Natural killer cell (primary cell): ENCODE results near the gene TRPC3. TPM values are rescaled to one million over a fixed set of nuclear protein-coding genes. Genes with fewer than 3 reads are reported as not detected.
A peak's percentile ranks its signal among the peaks of the same experiment; 100 is the strongest.

ENCODE experiments used
- ATAC-seq, 3 donors: fragments of 150-1000 bp in 2 of 3; fragments of 200-7000 bp in 1 of 3; cut with Tn5 transposase; 1 replicate in 1 of 3; 2 replicates in 2 of 3; pipeline ENCODE4 v1.10.0; 2021; ENCODE audit warnings: mild to moderate bottlenecking in 2 of 3, moderate library complexity in 2 of 3
- DNase-seq, 2 donors: peaks; one replicate each; pipeline versions ENCODE4 v3.0.0 to v3.0.0-alpha.2; 2013 to 2021; ENCODE audit warnings: mixed read lengths in 1 of 2
- H3K27ac ChIP-seq: one replicate; pipeline ENCODE4 v1.5.1; 2013; ENCODE audit warnings: mild to moderate bottlenecking, low read length
- H3K27me3 ChIP-seq: one replicate; pipeline ENCODE4 v1.6.1; 2013; ENCODE audit warnings: low read length; ENCODE audit not compliant: control insufficient read depth, insufficient read depth
- H3K36me3 ChIP-seq: one replicate; pipeline ENCODE4 v1.6.1; 2013; ENCODE audit warnings: low read length; ENCODE audit not compliant: control insufficient read depth, insufficient read depth
- H3K4me1 ChIP-seq: one replicate; pipeline ENCODE4 v1.6.1; 2013; ENCODE audit warnings: low read length; ENCODE audit not compliant: control insufficient read depth, insufficient read depth
- H3K4me3 ChIP-seq: one replicate; pipeline ENCODE4 v1.5.1; 2013; ENCODE audit warnings: low read length
- H3K9me3 ChIP-seq: one replicate; pipeline ENCODE4 v1.6.1; 2013; ENCODE audit warnings: low read length; ENCODE audit not compliant: control insufficient read depth, insufficient read depth
- H3K27ac Mint-ChIP-seq, 2 donors: one replicate each; pipeline ENCODE4 v1.8.0; 2022; ENCODE audit warnings: mild to moderate bottlenecking in 2 of 2, mixed read lengths in 2 of 2, moderate library complexity in 1 of 2
- H3K27me3 Mint-ChIP-seq, 2 donors: one replicate each; pipeline ENCODE4 v1.8.0; 2022; ENCODE audit warnings: low read depth in 2 of 2, mixed read lengths in 2 of 2
- H3K36me3 Mint-ChIP-seq: one replicate; pipeline ENCODE4 v1.8.0; 2022; ENCODE audit warnings: mixed read lengths
- H3K4me1 Mint-ChIP-seq, 2 donors: one replicate each; pipeline ENCODE4 v1.8.0; 2022; ENCODE audit warnings: mixed read lengths in 2 of 2
- H3K4me3 Mint-ChIP-seq: one replicate; pipeline ENCODE4 v1.8.0; 2022; ENCODE audit warnings: mild to moderate bottlenecking, moderate library complexity, mixed read lengths
- H3K9me3 Mint-ChIP-seq, 2 donors: one replicate each; pipeline ENCODE4 v1.8.0; 2022; ENCODE audit warnings: mixed read lengths in 2 of 2
- WGBS: methylation state at CpG from one replicate; pipeline ENCODE4 v1.1.7; 2013; ENCODE audit warnings: missing lambda C conversion rate; ENCODE audit not compliant: insufficient coverage; 5-methylcytosine and 5-hydroxymethylcytosine counted together
- intact Hi-C: fragments of 100-400 bp; cut with micrococcal nuclease; formaldehyde crosslinking; loops from one replicate; pipeline ENCODE4 v1.14.2; 2022
- total RNA-seq, 4 donors: library from RNA; stranded (reverse); fragments of 120-200 nt in 1 of 4; gene quantifications; one replicate each; pipeline versions ENCODE4 v1.2.3 to v1.2.4, GENCODE V29; 2013 to 2022
- TF ChIP-seq, protein P1 (sequence below): fragments of 200-600 bp; IDR thresholded peaks from one replicate; pipeline ENCODE4 v1.8.0; 2022; ENCODE audit warnings: antibody characterized with exemption

The TRPC3 gene
- total RNA-seq, 3 donors from 2014 or later (not counting 1 experiment from before 2014, with no cell fraction given), result 0.34 to 0.88 (median 0.49) TPM

DNA sequence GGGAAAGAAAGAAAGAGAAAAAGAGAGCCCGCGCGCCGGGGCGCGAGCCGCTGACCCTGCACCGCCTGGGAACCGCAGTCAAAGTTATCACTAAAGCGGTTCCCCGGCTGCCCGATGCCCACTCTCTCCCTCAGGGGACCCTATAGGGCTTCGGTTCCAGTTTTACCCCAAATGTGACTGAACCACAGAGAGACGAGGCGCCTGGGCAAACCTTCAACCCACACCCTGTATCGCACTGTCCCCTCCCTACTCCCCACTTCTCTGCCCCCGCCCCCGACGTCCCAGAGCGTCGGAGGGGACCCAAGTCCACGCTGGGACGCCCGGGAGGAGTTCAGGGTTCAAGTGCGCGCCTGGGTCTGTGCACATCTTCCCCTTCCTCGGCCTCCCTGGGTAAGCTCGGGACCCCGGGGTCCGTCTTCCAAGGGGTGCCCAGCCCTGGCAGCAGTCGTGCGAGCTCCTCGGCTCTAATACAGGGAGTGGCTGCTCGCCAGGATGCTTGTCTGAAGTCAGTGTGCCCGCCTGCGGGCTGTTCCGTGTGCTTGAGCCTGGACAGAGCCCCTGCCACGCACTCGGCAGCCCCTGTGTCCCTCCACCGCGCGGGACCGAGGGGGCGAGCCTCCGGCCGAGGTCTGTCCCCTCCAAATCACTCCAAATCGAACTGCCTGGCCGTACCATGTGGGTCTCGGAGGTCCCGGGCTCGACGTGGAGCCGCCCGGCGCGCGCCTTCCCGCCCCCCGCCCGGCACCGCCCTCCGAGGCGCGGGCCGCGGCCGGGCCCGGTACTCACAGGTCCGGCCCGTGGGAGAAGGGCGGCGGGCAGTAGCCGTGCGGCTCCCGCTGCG is 960 bp downstream of the TRPC3 start:
- peaks cover 43 to 55% of the 10 kb centered on the region in 2 donors for H3K27me3 Mint-ChIP-seq
- H3K4me1 Mint-ChIP-seq, result peaks cover 6 to 16% of the 10 kb centered on the region in 2 donors
- under 1% methylated on average over 76 of the region's 76 CpGs for WGBS
- ATAC-seq, result peak; percentile 44 to 47 (median 46)
- peak in 1 of 2 donors; percentile 53 for DNase-seq
- intact Hi-C loops, result loop anchor here (1.0 kb wide), 1 partner anchor 201 kb away; the partner anchor contains the start of gene BLTP1
- no peaks in the 10 kb centered on the region for H3K9me3 Mint-ChIP-seq
- no peaks in the 10 kb centered on the region for H3K9me3 ChIP-seq
- H3K4me3 Mint-ChIP-seq, result peak overlapping the region; percentile 91
- H3K4me3 ChIP-seq, result peak overlapping the region; percentile 45
- TF ChIP-seq, protein P1, sequence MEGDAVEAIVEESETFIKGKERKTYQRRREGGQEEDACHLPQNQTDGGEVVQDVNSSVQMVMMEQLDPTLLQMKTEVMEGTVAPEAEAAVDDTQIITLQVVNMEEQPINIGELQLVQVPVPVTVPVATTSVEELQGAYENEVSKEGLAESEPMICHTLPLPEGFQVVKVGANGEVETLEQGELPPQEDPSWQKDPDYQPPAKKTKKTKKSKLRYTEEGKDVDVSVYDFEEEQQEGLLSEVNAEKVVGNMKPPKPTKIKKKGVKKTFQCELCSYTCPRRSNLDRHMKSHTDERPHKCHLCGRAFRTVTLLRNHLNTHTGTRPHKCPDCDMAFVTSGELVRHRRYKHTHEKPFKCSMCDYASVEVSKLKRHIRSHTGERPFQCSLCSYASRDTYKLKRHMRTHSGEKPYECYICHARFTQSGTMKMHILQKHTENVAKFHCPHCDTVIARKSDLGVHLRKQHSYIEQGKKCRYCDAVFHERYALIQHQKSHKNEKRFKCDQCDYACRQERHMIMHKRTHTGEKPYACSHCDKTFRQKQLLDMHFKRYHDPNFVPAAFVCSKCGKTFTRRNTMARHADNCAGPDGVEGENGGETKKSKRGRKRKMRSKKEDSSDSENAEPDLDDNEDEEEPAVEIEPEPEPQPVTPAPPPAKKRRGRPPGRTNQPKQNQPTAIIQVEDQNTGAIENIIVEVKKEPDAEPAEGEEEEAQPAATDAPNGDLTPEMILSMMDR, result no peak
- no peak overlapping the region for H3K27ac ChIP-seq
- no peaks in the 10 kb centered on the region for H3K36me3 ChIP-seq
- peaks cover 10% of the 10 kb centered on the region for H3K27me3 ChIP-seq
- H3K4me1 ChIP-seq, result peaks cover 14% of the 10 kb centered on the region
- peak overlapping the region in 1 of 2 donors; percentile 39 for H3K27ac Mint-ChIP-seq
- no peaks in the 10 kb centered on the region for H3K36me3 Mint-ChIP-seq

DNA sequence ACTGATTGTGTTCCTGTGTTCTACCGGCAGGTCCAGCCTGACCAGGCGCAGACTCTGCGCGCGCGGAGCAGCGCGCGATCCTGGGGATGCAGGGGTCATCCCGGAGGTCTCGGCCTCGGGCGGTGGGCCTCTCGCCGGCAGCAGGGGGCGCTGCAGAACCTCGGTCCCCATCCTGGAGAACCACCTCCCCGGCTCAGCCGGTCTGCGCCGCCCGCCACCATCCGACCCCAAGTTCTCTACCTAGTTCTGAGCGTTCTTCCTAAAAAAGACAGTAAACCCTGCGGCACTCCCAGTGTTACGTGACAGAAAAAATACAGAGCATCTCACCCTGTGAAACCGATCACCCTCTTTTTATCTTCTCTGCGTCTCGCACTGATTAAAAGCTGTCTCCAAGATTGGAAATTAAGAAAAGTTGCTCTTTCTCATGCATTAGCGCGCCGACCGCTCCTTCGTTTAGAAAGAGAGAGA is 1.6 kb downstream of the TRPC3 start:
- Mint-ChIP-seq H3K9me3 (no peaks in the 10 kb centered on the region), H3K36me3 (no peaks in the 10 kb centered on the region), H3K27ac (peak overlapping the region in 1 of 2 donors; percentile 39), H3K4me1 (peaks cover 6 to 16% of the 10 kb centered on the region in 2 donors), H3K4me3 (peak overlapping the region; percentile 91), H3K27me3 (peaks cover 49 to 62% of the 10 kb centered on the region in 2 donors)
- H3K4me3 ChIP-seq, result peak overlapping the region; percentile 45
- no peak overlapping the region for H3K27ac ChIP-seq
- H3K4me1 ChIP-seq, result peaks cover 14% of the 10 kb centered on the region
- intact Hi-C loops, result loop anchor here (1.0 kb wide), 1 partner anchor 202 kb away; the partner anchor contains the start of gene BLTP1
- WGBS, result 2% methylated on average over 34 of the region's 34 CpGs
- DNase-seq, result peak; percentile 66 to 89
- H3K27me3 ChIP-seq, result peaks cover 13% of the 10 kb centered on the region
- TF ChIP-seq, protein P1, result peak; percentile 77
- ATAC-seq, result peak; percentile 81 to 85 (median 81)
- no peaks in the 10 kb centered on the region for H3K36me3 ChIP-seq
- no peaks in the 10 kb centered on the region for H3K9me3 ChIP-seq

- H3K9me3 Mint-ChIP-seq, result no peaks in the 10 kb centered on the region
- H3K27me3 ChIP-seq, result peaks cover 10% of the 10 kb centered on the region
- 100% methylated on average over 1 of the region's 3 CpGs for WGBS
- no peak overlapping the region for H3K4me3 Mint-ChIP-seq
- H3K27me3 Mint-ChIP-seq, result peaks cover 44 to 61% of the 10 kb centered on the region in 2 donors
- H3K4me1 ChIP-seq, result peaks cover 14% of the 10 kb centered on the region
- no peak overlapping the region for H3K27ac Mint-ChIP-seq
- H3K27ac ChIP-seq, result no peak overlapping the region
- H3K4me3 ChIP-seq, result no peak overlapping the region
- DNase-seq (no peak), ATAC-seq (no peak)
- peaks cover 6 to 12% of the 10 kb centered on the region in 2 donors for H3K4me1 Mint-ChIP-seq
- intact Hi-C loops, result loop anchor here (10.0 kb wide), 1 partner anchor 268 kb away; no protein-coding TSS in a partner anchor
- TF ChIP-seq, protein P1, result no peak
- no peaks in the 10 kb centered on the region for H3K9me3 ChIP-seq
- H3K36me3 Mint-ChIP-seq, result no peaks in the 10 kb centered on the region
- no peaks in the 10 kb centered on the region for H3K36me3 ChIP-seq
These were observed 5.2 kb downstream of the TRPC3 start for GRCh38 chr4:121946644-121947043.
